Endothelial cell of hepatic sinusoid (primary cell): ENCODE measurements around the gene RASA3.

Experiments used
- in situ Hi-C: cut with HindIII; loops from 2 replicates; pipeline ENCODE4 v1.10.0; 2017; ENCODE audit warnings: low sequenced_read_pairs

Gene RASA3

GRCh38 chr13:114013336-114013735, 119.1 kb downstream of the RASA3 start:
- in situ Hi-C loops, result no loop called here

DNA sequence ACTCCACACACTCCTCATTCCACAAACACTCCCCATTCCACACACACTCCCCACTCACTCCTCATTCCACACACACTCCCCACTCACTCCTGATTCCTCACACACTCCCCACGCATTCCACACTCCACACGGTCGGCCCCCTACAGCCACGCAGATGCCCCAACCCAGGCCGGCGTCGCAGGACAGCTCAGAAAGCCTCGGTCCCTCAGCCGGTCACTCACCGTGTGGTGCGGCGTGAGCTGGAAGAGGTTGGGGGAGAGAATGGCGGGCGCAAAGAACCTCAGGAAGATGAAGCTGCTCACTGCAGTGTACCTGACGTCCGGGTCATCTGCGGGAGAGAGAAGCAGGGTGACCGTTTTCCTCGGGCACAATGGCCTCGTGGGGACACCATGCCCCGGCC, 119.5 kb downstream of the RASA3 start:
- in situ Hi-C loops, result no loop called here

GRCh38 chr13:114012141-114012540, 120.3 kb downstream of the RASA3 start:
- in situ Hi-C loops, result no loop called here

- in situ Hi-C loops, result no loop called here
These were observed 121.2 kb downstream of the RASA3 start for GRCh38 chr13:114011226-114011625.

DNA sequence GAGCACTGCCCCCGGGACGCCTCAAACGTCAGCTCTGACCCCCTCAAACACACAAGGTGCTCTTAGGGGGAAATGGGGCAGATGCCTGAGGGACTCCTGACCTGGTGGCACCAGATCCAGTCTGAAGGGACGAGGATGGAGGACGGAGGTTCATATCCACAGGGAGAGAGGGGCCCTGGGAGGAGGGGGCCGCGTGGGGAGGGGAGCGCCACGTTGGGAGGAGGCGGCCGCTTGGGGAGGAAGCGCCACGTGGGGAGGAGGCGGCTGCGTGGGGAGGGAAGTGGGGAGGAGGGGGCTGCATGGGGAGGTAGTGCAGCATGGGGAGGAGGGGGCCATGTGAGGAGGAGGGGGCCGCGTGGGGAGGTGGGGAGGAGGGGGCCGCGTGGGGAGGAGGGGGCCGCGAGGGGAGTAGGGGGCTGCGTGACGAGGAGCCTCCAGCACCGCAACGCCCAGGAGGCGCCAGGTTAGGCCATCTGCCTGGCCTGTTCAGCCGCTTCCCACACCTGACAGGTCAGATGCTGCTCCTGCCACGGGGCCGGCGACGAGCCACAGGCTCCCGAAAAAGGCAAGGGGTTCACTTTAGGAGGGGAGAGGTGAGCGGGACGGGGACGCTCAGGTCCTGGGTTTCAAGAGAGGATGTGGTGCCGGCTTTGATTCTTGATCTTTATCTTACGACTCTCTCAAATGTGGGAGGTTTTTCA, 121.9 kb downstream of the RASA3 start:
- in situ Hi-C loops, result no loop called here

- in situ Hi-C loops, result no loop called here
These were observed 122.6 kb downstream of the RASA3 start for GRCh38 chr13:114009590-114010400.

- in situ Hi-C loops, result no loop called here
These were observed 123.3 kb downstream of the RASA3 start for GRCh38 chr13:114008964-114009589.

DNA sequence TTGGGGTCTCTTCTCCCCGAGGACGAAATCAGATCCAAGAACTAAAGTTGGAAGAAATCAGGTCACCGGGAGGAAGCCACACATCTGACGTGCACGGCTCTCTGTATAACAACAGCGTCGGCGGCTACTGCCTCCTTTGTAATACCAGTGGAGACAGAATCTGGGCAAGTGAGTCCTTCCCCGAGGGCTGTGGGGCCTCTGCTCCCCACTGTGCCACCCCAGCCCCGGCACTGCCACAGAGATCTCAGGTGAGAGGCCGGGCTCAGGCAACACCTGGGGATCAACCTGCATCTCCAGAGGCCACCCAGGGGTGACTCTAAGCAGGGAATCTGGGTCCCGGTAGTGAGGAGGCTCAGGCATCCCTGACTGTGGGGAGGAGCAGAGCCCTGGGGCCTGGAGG, 124.9 kb downstream of the RASA3 start:
- in situ Hi-C loops, result no loop called here

DNA sequence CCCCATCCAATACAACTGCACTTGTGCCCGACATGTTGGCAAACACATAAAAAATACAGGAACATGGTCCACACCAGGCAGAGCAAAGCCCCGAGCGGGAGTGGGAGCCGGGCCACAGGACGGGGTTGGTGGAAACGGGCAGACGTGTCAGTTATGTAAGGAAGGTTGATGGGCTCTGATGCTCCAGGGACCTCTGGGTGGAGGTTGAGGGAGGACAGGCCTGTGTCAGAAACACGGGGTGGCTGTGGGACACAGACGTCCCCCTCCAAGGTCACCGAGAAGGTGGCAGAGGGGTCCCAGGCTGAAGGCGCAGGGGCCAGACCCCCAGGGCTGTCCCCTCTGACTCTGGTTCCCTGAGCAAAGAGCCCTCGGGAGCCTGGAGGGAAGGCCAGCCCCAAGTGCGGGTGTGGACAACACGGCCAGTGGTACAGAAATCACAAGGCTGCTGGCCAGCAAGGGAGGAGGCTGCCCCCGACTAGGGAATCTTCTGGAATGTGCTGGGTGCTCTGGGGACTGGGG, 127.2 kb downstream of the RASA3 start:
- in situ Hi-C loops, result no loop called here

DNA sequence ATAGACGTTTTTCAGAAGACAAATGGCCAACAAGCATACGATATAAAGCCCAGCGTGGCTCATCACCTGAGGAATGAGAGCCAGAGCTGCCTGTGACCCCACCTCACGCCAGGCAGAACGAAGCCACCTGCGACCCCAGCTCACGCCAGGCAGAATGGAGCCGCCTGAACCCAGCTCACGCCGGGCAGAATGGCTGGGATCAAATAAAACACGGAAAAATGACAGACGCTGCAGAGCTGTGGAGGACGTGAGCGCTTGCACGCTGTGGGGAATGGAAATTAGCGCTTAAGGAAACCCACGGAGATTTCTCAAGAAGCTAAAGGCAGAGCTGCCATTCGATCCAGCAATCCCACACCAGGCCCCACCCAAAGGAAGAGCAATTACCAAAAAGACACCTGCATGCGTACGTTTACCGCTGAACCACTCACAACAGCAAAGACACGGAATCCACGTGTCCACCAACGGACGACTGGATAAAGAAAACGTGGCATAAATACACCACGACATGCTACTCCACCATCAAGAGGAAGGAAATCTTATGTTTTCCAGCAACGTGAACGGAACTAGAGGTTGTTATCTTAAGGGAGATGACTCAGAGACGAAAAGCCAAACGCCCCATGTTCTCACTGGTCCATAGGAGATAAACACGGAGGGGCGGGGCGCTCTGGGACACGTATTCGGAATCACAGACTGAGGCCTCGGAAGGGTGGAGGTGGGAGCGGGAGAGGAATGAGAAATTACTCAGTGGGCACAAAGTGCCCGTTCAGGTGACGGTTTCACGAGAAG, 127.8 kb downstream of the RASA3 start:
- in situ Hi-C loops, result no loop called here

DNA sequence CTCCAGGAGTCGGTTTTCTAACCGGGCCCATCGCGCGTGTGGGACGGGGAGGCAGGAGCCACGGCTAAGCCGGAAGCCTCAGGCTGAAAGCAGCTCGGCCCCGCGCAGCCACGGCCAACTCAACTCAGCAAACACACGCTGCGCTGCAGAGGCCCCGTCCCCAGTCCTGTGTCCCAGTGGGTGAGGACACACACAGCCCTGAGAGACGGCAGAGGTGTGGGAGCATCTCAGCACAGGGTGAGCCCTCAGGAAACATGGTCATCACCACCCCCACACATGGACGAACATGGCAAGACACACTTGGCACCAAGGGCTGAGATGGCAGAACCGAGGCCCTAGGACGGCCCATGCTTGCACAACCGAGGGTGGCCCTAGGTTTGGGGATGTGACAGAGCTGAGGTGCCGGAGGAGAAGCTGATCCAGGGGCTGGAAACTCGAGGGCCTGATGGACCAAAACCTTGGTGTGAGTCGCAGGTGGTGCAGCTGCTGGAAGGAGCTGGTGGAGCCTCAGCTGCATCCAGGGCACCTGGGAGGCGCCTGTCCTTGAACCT, 129.6 kb downstream of the RASA3 start:
- in situ Hi-C loops, result no loop called here

DNA sequence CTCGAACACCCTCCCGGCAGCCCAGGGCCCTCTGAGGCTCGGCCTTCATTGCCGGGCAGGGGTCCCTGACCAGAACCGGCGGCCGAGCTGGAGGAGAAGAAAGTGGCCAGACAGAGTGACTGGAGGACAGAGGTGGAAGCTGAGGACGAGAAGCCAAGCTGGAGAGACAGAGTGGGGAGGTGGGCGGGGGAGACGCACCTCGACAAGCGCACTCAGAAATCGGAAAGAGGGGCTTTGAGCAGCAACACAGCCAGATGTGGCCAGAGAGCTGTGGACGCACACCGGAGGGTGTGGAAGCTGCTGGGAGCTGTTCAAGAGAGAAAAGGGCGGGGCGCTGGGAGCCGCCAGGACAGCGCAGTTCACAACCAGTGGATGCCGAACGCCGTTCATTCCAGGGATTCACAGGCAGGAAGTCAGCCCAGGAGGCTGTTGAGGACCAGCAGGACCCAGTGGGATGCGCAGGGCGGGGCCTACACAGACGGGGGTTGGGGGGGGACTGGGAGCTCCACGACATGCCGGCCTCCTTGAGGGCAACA, 130.3 kb downstream of the RASA3 start:
- in situ Hi-C loops, result no loop called here

GRCh38 chr13:114001331-114002008, 131.0 kb downstream of the RASA3 start:
- in situ Hi-C loops, result no loop called here

DNA sequence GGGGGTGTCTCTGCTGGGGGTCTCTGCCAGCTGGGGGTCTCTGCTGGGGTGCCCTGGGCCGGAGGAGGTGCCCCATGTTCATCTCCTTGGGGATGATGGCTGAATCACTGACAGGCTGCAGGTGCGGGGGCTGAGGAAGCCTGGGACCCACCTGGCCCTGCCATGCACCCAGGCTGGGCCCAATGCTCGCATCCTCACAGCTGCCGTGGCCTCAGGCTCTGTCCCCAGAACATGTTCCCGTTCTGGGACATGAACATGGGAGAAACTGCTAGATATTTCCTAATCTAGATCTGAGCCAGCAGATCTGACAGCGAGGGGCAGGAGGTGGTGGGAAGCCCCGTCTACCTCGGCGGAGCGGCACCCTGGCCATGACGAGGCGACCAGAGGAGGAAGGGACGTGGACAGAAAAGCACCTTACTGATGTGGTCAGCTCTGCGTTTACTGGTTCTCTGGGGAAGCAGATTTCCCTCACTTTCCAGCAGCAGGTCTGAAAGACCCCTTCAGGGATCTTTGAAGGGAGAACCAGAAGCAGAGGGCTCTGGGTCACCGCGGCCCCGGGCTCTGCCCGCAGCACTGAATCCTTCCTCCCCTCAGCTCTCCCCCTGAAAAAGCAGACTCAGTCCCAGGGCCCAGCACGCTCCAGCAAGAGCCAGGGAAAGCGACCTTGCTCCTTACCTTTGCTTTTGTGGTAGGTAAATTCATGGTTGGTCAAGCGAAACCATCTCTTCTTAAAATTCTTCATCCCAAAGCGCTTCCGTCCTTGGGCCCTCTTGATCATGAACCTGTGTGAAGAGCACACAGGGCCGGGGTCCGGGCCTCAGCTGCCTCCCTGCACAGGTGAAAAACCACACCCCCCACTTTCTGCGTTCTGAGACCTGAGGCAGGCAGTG, 132.0 kb downstream of the RASA3 start:
- in situ Hi-C loops, result no loop called here

DNA sequence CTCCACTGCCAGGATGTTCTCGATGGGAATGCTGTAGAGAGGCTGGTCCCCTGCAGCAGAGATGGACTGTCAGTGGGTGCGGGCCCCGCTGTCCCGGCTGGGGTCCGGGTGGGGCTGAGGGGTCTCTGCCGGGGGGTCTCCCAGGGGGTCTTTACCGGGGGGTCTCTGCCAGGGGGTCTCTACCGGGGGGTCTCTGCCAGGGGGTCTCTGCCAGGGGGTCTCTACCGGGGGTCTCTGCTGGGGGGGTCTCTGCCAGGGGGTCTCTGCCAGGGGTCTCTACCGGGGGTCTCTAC, 132.9 kb downstream of the RASA3 start:
- in situ Hi-C loops, result loop anchor here (5.0 to 10.0 kb wide), 2 partner anchors 58 to 115 kb away; no protein-coding TSS in a partner anchor

GRCh38 chr13:113998781-113999617, 133.4 kb downstream of the RASA3 start:
- in situ Hi-C loops, result loop anchor here (5.0 to 10.0 kb wide), 2 partner anchors 58 to 116 kb away; no protein-coding TSS in a partner anchor

DNA sequence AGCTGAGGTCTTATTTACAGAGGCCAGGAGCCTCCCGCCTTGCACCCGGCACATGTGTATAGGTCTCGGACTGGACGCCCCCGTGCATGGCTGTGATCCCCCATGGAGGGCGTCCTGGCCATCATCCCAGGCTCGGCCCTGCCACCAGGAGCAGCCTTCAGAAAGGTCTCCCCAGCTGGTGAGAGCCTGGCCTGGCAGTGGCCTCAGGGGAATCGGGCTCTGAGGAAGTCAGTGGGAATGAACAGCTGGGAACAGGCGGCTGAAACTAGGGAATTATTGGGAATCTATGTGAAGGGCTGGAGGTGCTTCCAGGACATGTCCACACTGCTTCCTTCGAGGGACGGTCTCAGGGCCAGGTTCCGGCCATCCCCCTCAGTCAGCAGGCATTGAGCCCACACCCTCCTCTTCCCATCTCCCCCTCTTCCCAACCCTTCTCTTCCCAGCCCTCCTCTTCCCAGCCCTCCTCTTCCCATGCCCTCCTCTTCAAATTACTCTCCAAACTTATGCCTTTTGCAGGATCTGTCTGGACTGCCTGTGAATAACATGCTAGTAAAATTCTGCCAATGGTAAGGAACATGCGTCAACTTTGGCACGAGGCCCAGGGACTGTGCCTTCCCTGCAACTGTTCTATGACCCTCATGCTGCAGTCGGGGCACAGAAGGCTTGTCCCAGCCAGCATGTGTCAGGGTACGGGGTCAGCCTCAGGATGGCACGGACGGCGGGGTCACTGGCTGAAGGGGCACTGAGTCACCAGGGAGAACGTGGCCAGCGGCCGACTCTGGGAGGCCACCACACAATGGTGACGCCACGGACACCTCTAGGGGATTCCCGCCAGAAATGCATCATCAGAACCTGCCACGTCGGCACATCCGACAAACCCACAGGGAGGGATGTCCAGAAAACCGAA, 134.3 kb downstream of the RASA3 start:
- in situ Hi-C loops, result loop anchor here (5.0 to 10.0 kb wide), 2 partner anchors 59 to 117 kb away; no protein-coding TSS in a partner anchor
